ENCODE data around the gene NUP214. TPM values are rescaled to one million over a fixed set of nuclear protein-coding genes. Genes with fewer than 3 reads are reported as not detected.

The NUP214 gene
- total RNA-seq, 2 donors from 2014 or later, result 29.5 to 31.6 TPM

GRCh38 chr9:131082774-131083512 lies 42.4 kb upstream of the NUP214 start:
- Histone ChIP-seq H3K27ac (no peak overlapping the region), H3K4me1 (no peaks in the 10 kb centered on the region), H3K9me3 (no peaks in the 10 kb centered on the region), H3K36me3 (no peaks in the 10 kb centered on the region), H3K4me3 (no peak overlapping the region), H3K27me3 (no peaks in the 10 kb centered on the region)
- no peak for TF ChIP-seq CTCF (IDR thresholded peaks at IDR 0.05)
- DNase-seq (ENCODE audit: low spot score), result no peak

GRCh38 chr9:131084661-131085369 lies 40.6 kb upstream of the NUP214 start:
- Histone ChIP-seq H3K27me3 (no peaks in the 10 kb centered on the region), H3K9me3 (no peaks in the 10 kb centered on the region), H3K36me3 (no peaks in the 10 kb centered on the region), H3K27ac (no peak overlapping the region), H3K4me3 (no peak overlapping the region), H3K4me1 (no peaks in the 10 kb centered on the region)
- DNase-seq (ENCODE audit: low spot score), result no peak
- TF ChIP-seq CTCF (IDR thresholded peaks at IDR 0.05), result no peak

DNA sequence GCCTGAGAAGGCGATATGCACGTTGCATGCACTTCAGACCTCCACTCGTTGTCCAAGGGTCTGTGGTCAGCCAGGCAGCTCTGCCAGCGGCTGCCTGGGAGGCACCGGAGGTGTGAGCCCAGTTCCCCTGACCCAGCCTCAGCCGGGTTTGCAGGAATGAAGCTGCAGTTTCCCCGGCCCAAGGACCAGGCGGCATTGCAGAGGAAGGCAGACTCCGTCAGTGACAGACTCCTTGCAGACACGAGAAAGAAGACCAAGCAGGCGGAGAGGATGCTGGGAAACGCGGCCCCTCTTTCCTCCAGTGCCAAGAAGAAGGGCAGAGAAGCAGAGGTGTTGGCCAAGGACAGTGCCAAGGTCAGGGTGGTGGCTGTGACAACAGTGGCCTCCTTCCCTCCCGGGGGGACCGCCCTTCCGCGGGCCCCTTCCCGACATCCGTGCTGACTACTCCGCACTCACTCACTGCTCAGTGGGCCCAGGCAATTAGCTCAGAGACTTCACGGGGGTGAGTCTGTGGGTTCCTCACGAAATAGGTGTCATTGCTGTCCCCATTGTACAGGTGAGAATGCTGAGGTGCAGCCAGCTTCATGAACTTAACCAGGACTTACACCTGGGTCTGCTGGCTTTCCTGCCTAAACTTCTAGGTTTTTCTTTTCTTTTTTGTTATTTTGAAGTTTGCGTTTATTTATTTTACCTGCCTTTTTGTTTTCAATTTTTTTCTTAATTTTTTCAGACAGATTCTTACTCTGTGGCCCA lies 39.8 kb upstream of the NUP214 start:
- Histone ChIP-seq H3K27me3 (no peaks in the 10 kb centered on the region), H3K4me3 (no peak overlapping the region), H3K9me3 (no peaks in the 10 kb centered on the region), H3K36me3 (no peaks in the 10 kb centered on the region), H3K27ac (no peak overlapping the region), H3K4me1 (no peaks in the 10 kb centered on the region)
- TF ChIP-seq CTCF (IDR thresholded peaks at IDR 0.05), result no peak
- DNase-seq (ENCODE audit: low spot score), result no peak

GRCh38 chr9:131087354-131087893 lies 38.0 kb upstream of the NUP214 start:
- H3K27me3 ChIP-seq, result no peaks in the 10 kb centered on the region
- H3K9me3 ChIP-seq, result no peaks in the 10 kb centered on the region
- no peak for TF ChIP-seq CTCF (IDR thresholded peaks at IDR 0.05)
- H3K4me3 ChIP-seq, result no peak overlapping the region
- H3K4me1 ChIP-seq, result no peaks in the 10 kb centered on the region
- no peak for DNase-seq (ENCODE audit: low spot score)
- H3K27ac ChIP-seq, result no peak overlapping the region
- no peaks in the 10 kb centered on the region for H3K36me3 ChIP-seq

GRCh38 chr9:131090025-131090787 lies 35.2 kb upstream of the NUP214 start:
- no peaks in the 10 kb centered on the region for H3K36me3 ChIP-seq
- H3K4me3 ChIP-seq, result no peak overlapping the region
- H3K27ac ChIP-seq, result no peak overlapping the region
- TF ChIP-seq CTCF (IDR thresholded peaks at IDR 0.05), result no peak
- no peak for DNase-seq (ENCODE audit: low spot score)
- no peaks in the 10 kb centered on the region for H3K9me3 ChIP-seq
- no peaks in the 10 kb centered on the region for H3K27me3 ChIP-seq
- H3K4me1 ChIP-seq, result peaks cover 0 to 3% of the 10 kb centered on the region in 2 donors
